HepG2 (cell line): Measurements from ENCODE around the gene NEAT1. TPM values are rescaled to one million over a fixed set of nuclear protein-coding genes. Genes with fewer than 3 reads are reported as not detected.

Experiments used
- ISX ChIP-seq: sonication (generic); formaldehyde crosslinking; conservative IDR thresholded peaks from 2 replicates; pipeline ENCODE4 v1.5.0; 2020; ENCODE audit warnings: missing genetic modification reagents
- SRF ChIP-seq: IDR thresholded peaks from 2 replicates; pipeline ENCODE4 v1.6.1; 2011; ENCODE audit warnings: mild to moderate bottlenecking, low read depth, low read length, moderate library complexity
- ZNF407 ChIP-seq: sonication (generic); formaldehyde crosslinking; IDR thresholded peaks from one replicate; pipeline ENCODE4 v1.5.1; 2020; ENCODE audit warnings: mild to moderate bottlenecking, missing genetic modification reagents; ENCODE audit errors: not compliant biosample characterization
- polyA plus RNA-seq, 8 experiments: library from polyadenylated mRNA; depleted of rRNA in 3 of 8; stranded (reverse) in 7 of 8; unstranded in 1 of 8; fragments of >200 nt; fragmentation: Illumina TruSeq in 4 of 8; extraction: Trizol in 4 of 8; gene quantifications; 2 replicates each; pipeline versions ENCODE4 v1.2.1 to v1.2.3, GENCODE V29; 2011 to 2016; ENCODE audit warnings: low read depth in 4 of 8, missing spikeins in 1 of 8, mixed read lengths in 1 of 8; ENCODE audit not compliant: insufficient read depth in 1 of 8
- total RNA-seq, 5 experiments: library from RNA; depleted of rRNA; stranded (reverse); fragments of >200 nt; fragmentation: Illumina TruSeq; extraction: Trizol; gene quantifications; 2 replicates each; pipeline ENCODE4 v1.2.3, GENCODE V29; 2016; ENCODE audit warnings: low read depth in 1 of 5
- TF ChIP-seq, protein P1 (sequence below): sonication (generic); formaldehyde crosslinking; IDR thresholded peaks from 2 replicates; pipeline ENCODE4 v1.5.1; 2020; ENCODE audit warnings: missing genetic modification reagents, mild to moderate bottlenecking, borderline replicate concordance

NEAT1 gene
- total and polyA plus RNA-seq, 2 of the 13 experiments (the other 11 are each of a cell fraction or from before 2014, with no cell fraction given): 20.5 to 41.2 TPM

GRCh38 chr11:65382804-65383368, 39.7 kb upstream of the NEAT1 start (continued):
- TF ChIP-seq ZNF407 (CRISPR knock-in tag): no peak
- TF ChIP-seq SRF: no peak
- TF ChIP-seq, protein P1, sequence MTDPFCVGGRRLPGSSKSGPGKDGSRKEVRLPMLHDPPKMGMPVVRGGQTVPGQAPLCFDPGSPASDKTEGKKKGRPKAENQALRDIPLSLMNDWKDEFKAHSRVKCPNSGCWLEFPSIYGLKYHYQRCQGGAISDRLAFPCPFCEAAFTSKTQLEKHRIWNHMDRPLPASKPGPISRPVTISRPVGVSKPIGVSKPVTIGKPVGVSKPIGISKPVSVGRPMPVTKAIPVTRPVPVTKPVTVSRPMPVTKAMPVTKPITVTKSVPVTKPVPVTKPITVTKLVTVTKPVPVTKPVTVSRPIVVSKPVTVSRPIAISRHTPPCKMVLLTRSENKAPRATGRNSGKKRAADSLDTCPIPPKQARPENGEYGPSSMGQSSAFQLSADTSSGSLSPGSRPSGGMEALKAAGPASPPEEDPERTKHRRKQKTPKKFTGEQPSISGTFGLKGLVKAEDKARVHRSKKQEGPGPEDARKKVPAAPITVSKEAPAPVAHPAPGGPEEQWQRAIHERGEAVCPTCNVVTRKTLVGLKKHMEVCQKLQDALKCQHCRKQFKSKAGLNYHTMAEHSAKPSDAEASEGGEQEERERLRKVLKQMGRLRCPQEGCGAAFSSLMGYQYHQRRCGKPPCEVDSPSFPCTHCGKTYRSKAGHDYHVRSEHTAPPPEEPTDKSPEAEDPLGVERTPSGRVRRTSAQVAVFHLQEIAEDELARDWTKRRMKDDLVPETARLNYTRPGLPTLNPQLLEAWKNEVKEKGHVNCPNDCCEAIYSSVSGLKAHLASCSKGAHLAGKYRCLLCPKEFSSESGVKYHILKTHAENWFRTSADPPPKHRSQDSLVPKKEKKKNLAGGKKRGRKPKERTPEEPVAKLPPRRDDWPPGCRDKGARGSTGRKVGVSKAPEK (CRISPR knock-in tag): 0 out of 2 replicates have a peak, but pooled peaks have one; percentile 32
- no peak for TF ChIP-seq ISX
